Ishikawa (cell line): ENCODE results near the gene FMNL2.

Experiments
- MAX ChIP-seq: IDR thresholded peaks from 2 replicates; pipeline ENCODE4 v1.6.1; 2012
- TF ChIP-seq, protein P1 (sequence below): IDR thresholded peaks from 2 replicates; pipeline ENCODE4 v1.6.1; 2012; ENCODE audit warnings: low read depth, mild to moderate bottlenecking

DNA sequence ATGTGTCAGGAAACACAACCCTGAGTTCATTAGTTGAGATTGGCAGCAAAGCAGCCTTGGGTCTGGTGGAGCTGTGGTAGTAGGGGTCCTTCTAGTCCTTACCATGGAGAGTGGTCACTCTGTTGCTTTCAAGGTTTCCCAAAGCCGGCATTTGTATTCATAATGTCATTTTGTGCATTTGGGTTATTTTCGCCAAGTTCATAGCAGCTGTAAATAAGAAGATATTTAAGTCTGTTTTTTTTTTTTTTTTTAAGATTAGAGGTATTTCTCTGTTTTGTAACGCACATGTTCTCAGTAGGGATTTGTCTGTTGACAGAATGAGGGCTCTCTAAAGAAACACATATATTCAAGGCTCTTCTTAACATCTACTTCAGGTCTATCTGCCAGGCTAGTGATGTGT is 268.2 kb downstream of the FMNL2 start:
- TF ChIP-seq MAX = no peak
- TF ChIP-seq, protein P1, sequence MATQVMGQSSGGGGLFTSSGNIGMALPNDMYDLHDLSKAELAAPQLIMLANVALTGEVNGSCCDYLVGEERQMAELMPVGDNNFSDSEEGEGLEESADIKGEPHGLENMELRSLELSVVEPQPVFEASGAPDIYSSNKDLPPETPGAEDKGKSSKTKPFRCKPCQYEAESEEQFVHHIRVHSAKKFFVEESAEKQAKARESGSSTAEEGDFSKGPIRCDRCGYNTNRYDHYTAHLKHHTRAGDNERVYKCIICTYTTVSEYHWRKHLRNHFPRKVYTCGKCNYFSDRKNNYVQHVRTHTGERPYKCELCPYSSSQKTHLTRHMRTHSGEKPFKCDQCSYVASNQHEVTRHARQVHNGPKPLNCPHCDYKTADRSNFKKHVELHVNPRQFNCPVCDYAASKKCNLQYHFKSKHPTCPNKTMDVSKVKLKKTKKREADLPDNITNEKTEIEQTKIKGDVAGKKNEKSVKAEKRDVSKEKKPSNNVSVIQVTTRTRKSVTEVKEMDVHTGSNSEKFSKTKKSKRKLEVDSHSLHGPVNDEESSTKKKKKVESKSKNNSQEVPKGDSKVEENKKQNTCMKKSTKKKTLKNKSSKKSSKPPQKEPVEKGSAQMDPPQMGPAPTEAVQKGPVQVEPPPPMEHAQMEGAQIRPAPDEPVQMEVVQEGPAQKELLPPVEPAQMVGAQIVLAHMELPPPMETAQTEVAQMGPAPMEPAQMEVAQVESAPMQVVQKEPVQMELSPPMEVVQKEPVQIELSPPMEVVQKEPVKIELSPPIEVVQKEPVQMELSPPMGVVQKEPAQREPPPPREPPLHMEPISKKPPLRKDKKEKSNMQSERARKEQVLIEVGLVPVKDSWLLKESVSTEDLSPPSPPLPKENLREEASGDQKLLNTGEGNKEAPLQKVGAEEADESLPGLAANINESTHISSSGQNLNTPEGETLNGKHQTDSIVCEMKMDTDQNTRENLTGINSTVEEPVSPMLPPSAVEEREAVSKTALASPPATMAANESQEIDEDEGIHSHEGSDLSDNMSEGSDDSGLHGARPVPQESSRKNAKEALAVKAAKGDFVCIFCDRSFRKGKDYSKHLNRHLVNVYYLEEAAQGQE = no peak
